Activated T-cell treated with anti-CD3 and anti-CD28 coated beads, Interleukin-2, amount 50 U/mL, for 48 hours (primary cell): ENCODE measurements around the gene C3orf85.

Source experiments
- DNase-seq, 2 experiments: peaks; one replicate each; pipeline ENCODE4 v3.0.0-alpha.2; 2020

The C3orf85 gene

DNA sequence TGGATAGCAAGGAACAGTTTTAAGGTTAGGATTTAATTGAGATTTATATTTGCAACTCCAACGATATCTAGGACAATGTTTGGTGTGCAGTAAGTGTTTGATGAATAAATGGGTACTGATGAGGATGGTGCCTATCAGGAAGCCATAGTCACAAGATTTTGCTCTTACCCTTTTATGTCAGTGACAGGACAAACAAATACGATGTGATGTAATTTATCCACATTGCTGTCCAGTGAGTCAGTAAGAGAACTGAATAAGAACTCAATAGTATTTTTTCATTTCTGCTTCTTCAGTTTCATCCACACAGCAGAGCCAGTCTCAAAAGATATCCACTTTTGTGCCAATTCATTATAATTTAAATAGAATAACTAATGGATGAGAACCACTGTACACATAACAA is 18.5 kb downstream of the C3orf85 start:
- no peak for DNase-seq

DNA sequence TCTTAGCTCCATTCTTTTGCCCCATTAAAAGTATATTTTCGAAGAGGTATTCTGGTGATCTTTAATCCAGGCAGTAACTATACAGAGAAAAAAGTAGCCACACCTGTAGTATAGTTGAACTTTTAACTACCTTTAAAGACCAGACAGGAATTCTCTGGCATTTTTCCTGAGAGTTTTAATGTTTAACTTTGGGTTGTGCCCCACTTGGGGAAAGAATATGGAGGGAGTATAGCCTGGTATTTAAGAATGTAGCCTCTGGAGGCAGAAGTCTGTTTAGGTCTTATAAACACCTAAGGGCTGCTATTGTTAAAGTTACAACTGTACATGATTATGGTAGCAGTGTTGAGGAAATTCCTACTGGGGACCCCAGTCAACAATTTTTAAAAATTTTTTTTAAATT is 19.3 kb downstream of the C3orf85 start:
- DNase-seq = no peak

DNA sequence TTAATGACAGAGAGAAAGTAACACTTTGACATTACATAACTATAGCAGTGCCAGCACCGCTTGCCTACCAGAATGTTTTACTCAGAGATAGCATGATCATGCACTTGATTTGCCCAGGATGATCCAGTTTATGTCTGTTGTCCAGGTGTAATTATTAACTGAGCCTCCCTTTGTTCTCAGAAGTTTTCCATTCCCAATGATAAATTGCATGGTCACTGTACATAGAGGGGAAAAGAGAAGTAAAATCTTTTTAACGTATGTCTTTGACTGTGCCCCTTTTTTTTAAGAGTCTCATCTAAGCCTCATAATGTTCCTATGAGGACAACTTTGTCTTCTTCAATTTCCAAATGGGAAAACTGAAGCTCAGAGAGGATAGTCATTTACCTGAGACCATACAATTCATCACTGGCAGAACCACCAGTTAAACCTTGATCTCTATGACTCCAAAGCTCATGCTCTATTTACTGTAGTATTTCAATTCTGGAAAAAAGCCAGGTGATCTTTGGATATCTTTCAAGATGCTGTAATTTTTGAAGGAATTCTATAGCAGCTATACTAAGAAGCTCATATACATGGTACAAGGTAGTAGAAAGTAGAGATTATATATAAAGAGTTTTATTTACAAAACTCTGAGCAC is 25.1 kb downstream of the C3orf85 start:
- DNase-seq = no peak

DNA sequence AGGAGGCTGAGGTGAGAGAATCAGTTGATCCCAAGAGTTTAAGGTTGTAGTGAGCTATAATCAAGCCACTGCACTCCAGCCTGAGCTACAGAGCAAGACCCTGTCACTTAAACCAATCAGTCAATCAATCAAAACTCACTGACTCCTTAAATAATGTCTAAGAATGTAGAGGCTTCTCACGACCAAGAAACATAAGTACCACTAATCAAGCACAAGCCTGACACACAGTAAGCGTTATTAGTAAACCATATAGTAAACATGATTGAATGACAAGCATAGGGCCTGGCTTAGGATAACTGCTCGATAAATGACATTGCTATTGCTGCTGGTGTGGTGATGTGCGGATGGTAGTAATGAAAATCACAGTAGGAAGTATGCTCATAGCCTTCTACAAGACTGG is 29.4 kb downstream of the C3orf85 start:
- no peak for DNase-seq

DNA sequence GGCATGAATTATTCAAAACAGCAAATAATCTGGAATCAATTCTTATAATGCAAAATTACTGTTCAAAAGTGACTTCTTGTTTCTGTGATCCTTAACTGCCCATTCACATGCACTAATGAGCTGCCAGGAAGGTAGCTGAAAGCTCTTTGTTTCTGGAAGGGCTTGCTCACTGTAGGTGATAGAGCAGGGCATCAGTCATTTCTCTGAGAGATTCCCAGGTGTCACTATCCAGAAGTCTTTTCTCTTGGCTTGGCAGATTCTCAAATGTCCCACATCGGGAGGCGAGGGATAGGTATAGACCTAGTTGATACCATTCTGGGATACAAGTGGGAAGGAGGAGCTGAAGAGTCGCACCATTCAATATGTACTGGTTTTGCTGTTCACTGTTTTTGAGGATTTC is 35.0 kb downstream of the C3orf85 start:
- no peak for DNase-seq

DNA sequence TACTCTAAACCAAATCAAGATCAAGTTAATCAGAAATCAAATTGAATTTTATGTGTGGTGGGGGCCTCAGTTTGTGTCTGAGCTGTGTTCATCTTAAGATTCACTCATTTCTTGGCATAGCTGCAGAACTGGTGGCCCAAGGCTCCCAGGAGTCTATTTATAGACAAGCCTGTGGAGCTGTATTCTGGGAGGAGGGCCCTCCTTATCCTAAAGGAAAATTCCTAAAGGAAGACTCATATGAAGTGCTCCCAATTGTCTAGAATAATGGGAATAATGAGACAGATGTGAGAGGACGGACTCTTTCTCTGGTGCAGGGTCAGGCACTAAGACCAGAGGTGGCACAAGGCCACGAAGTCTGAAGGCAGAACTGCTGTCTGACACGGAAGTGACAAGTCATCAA is 38.9 kb downstream of the C3orf85 start:
- DNase-seq = no peak

DNA sequence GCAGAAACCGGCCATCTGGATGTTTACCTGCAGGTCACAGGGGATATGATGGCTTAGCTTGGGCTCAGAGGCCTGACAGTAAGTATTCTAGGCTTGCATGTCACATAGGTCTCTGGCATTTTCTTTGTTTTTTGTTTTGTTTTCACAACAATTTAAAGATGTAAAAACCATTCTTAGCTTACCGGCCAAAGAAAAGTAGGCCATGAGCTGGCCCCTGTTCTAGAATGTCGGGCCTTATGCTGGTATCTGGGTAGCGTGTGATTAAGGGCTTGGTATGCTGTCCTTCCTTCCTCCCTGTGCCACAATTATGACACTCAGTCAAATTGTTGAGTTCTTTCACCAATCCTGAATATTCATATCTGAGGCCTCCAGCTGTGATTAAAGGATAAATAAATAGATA is 40.2 kb downstream of the C3orf85 start:
- DNase-seq = no peak

DNA sequence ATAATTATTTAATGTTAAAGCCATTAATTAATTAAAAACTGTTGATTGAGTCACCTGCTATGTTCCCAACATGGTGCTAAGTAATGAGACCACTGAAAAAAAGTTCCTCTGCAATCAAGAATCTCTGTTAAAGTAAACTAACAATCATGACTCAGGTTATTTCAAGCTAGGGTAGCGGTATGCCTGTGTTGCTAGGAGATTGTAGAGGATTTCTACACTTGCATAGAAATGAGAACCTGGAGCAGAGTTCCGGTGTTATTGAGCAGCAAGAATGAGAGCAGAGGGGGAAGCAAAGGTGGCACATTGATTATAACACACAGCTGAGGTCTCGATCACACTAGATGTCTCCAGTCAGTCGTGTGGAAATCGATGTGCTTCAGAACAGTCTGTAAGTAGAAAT is 41.4 kb downstream of the C3orf85 start:
- DNase-seq = no peak

DNA sequence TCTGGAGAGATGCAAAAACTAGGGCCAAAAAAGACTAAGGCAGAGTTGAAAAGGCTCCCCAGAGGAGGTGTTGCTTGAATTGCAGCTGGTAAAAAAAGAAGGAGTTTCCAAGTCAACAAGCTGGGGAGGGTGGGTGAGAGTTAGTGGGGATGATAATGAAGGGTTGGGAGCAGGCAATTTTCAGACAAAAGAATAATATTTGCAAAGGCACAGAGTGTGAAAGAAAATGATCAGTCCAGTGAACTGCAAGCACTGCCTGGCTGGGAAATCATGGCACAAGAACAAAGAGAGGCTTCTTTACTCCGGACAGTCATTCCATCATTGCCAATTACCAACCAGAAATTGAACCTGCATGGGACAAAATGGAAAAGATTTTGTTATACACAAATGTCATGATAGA is 42.2 kb downstream of the C3orf85 start:
- no peak for DNase-seq

DNA sequence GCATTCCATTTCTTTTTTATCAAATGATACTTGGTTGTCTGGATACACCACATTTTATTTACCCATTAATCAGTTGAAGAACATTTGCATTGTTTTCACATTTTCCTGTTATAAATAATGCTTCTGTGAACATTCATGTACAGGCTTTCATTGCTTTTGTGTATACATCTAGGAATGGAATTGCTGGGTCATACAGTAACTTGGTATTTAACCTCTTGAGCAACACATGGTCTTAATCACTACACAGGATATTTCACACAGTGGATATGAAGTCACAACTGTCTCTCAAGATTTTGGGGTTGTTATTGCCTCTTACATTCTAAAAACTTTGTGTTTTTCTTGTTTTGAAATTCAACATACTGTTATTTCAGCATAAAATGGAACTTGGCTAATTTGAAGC is 48.2 kb downstream of the C3orf85 start:
- no peak for DNase-seq

DNA sequence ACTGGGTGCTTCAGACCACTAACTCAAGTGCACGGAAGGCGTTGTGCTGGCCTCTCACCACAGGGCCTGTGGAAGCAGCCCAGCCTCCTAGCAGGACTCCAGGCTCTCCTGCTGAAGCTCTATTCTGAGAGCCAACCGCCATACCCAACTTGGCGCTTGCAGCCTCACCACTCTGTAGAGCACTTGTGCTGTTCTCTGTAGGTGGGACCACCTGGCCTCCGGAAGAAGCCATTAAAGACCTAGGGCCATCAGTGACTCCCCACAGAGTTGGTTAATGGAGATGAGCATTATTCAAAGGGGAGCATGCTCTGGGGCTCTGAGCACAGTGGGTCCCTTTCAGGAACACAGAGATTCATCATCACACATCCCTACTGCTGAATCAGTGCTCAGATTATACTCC is 50.9 kb downstream of the C3orf85 start:
- no peak for DNase-seq

DNA sequence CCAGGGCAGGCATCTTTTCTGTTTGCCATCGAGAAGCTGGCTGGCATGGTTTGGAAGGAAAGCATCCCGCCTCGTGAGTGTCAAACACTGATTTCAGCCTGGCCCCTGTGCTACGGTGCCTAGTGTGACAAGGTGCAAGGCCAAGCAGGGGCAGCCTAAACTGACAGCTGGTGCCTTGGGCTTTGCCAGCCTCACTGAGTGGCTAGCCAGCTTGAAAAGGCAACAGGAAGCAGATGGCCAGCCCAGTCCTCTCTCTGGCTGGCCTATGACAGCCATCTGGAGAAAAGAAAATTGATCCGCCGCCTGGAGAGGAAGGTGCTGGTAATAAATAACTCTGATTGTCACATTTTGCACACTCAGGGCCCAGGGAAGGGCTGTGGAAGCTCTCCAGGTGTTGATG is 52.2 kb downstream of the C3orf85 start:
- DNase-seq = no peak

DNA sequence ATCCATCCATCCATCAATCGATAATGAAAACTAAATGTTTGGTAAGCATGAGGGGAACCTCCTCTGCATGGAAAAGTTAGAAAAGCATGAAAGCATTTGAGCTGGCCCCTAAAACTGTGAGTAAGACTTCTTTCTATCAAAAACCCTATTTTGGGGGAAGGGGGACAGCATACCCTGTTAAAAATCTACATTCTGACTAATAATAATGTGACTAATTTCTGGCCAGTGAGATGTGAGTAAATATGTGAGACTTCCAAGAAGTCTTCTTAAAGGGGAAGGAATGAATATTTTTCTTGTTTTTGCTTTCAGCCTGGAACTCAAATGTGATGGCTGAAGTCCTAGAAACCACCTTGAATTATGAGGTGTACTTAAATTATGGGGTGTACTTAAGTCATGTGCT is 54.9 kb downstream of the C3orf85 start:
- no peak for DNase-seq

DNA sequence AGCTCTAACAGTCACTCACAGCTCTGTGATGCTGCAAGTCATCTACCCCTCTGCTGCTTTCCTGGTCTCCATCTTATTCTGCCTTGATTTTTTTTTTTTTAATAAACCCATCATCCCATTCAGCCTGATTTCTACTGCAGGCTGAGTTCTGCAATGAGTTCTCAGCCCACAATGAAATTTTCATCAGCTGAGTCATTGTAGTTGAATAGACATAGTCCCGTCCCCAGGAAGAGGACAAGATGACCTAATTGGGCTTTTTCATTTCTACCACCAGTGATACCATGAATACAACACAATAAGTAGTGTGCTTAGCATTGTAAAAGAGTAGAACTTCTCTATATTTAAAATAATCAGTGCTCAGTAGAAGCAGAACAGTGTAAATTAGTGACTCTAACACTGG is 59.3 kb downstream of the C3orf85 start:
- DNase-seq = no peak
